H9 (cell line): ENCODE data around the gene FSD1. TPM values are rescaled to one million over a fixed set of nuclear protein-coding genes. Genes with fewer than 3 reads are reported as not detected.

ENCODE experiments used
- DNase-seq: peaks from one replicate; pipeline ENCODE4 v3.0.0-alpha.2; 2017
- H2AFZ ChIP-seq: one replicate; pipeline ENCODE4 v1.6.1; 2013; ENCODE audit warnings: mild to moderate bottlenecking, low read length, control low read depth, moderate library complexity
- H2AK5ac ChIP-seq: 2 replicates; pipeline ENCODE4 v1.6.1; 2013; ENCODE audit warnings: low read length, control low read depth, mixed read lengths; ENCODE audit not compliant: insufficient read length
- H2BK120ac ChIP-seq: one replicate; pipeline ENCODE4 v1.6.1; 2013; ENCODE audit warnings: low read depth, mild to moderate bottlenecking, low read length, control low read depth, inconsistent platforms; ENCODE audit not compliant: poor library complexity, severe bottlenecking
- H2BK12ac ChIP-seq: 2 replicates; pipeline ENCODE4 v1.6.1; 2013; ENCODE audit warnings: low read length, control low read depth, mixed read lengths, low read depth; ENCODE audit not compliant: insufficient read length
- H2BK15ac ChIP-seq: 2 replicates; pipeline ENCODE4 v1.6.1; 2013; ENCODE audit warnings: low read depth, low read length, control low read depth
- H2BK20ac ChIP-seq: one replicate; pipeline ENCODE4 v1.6.1; 2013; ENCODE audit warnings: low read depth, mild to moderate bottlenecking, low read length, control low read depth, inconsistent platforms; ENCODE audit not compliant: poor library complexity, severe bottlenecking
- H2BK5ac ChIP-seq: 2 replicates; pipeline ENCODE4 v1.6.1; 2013; ENCODE audit warnings: low read length, control low read depth, mixed read lengths; ENCODE audit not compliant: insufficient read length
- H3K14ac ChIP-seq: 2 replicates; pipeline ENCODE4 v1.6.1; 2013; ENCODE audit warnings: low read length, control low read depth; ENCODE audit not compliant: insufficient read depth
- H3K18ac ChIP-seq: 2 replicates; pipeline ENCODE4 v1.6.1; 2013; ENCODE audit warnings: low read depth, mild to moderate bottlenecking, mixed read lengths, low read length, control low read depth; ENCODE audit not compliant: insufficient read length
- H3K23ac ChIP-seq: 2 replicates; pipeline ENCODE4 v1.6.1; 2013; ENCODE audit warnings: low read length, control low read depth, mixed read lengths, low read depth; ENCODE audit not compliant: insufficient read length
- H3K23me2 ChIP-seq: 2 replicates; pipeline ENCODE4 v1.6.1; 2013; ENCODE audit warnings: low read depth, mild to moderate bottlenecking, mixed read lengths, low read length, control low read depth; ENCODE audit not compliant: insufficient read length, poor library complexity, severe bottlenecking
- H3K27ac ChIP-seq: 2 replicates; pipeline ENCODE4 v1.5.1; 2013; ENCODE audit warnings: low read length, control low read depth, mixed read lengths, low read depth; ENCODE audit not compliant: insufficient read length
- H3K27me3 ChIP-seq: 2 replicates; pipeline ENCODE4 v1.6.1; 2013; ENCODE audit warnings: low read length, control low read depth, inconsistent platforms; ENCODE audit not compliant: insufficient read depth
- H3K4ac ChIP-seq: 2 replicates; pipeline ENCODE4 v1.6.1; 2013; ENCODE audit warnings: low read depth, mild to moderate bottlenecking, control low read depth, inconsistent platforms, low read length, moderate library complexity
- H3K4me1 ChIP-seq: 2 replicates; pipeline ENCODE4 v1.6.1; 2013; ENCODE audit warnings: low read length, control low read depth, inconsistent platforms; ENCODE audit not compliant: insufficient read depth
- H3K4me2 ChIP-seq: 2 replicates; pipeline ENCODE4 v1.6.1; 2013; ENCODE audit warnings: low read length, control low read depth, mixed read lengths; ENCODE audit not compliant: insufficient read length, insufficient read depth
- H3K56ac ChIP-seq: 2 replicates; pipeline ENCODE4 v1.6.1; 2013; ENCODE audit warnings: low read depth, mild to moderate bottlenecking, mixed read lengths, low read length, control low read depth; ENCODE audit not compliant: insufficient read length
- H3K79me1 ChIP-seq: 2 replicates; pipeline ENCODE4 v1.6.1; 2013; ENCODE audit warnings: low read depth, mild to moderate bottlenecking, moderate library complexity, low read length, control low read depth, inconsistent platforms; ENCODE audit not compliant: insufficient read depth, poor library complexity, severe bottlenecking
- H3K79me2 ChIP-seq: 2 replicates; pipeline ENCODE4 v1.6.1; 2013; ENCODE audit warnings: low read length, control low read depth, inconsistent platforms; ENCODE audit not compliant: insufficient read depth
- H3K9ac ChIP-seq: 2 replicates; pipeline ENCODE4 v1.6.1; 2013; ENCODE audit warnings: low read length, control low read depth, mixed read lengths; ENCODE audit not compliant: insufficient read length; ENCODE audit errors: extremely low read depth
- H3K9me3 ChIP-seq: one replicate; pipeline ENCODE4 v1.6.1; 2013; ENCODE audit warnings: low read depth, low read length, inconsistent platforms; ENCODE audit not compliant: control insufficient read depth
- H3T11ph ChIP-seq: one replicate; pipeline ENCODE4 v1.6.1; 2013; ENCODE audit warnings: mild to moderate bottlenecking, low read length, control low read depth, inconsistent platforms
- H4K20me1 ChIP-seq: one replicate; pipeline ENCODE4 v1.6.1; 2013; ENCODE audit not compliant: control insufficient read depth, insufficient read length, insufficient read depth
- H4K5ac ChIP-seq: 2 replicates; pipeline ENCODE4 v1.6.1; 2013; ENCODE audit warnings: low read depth, mild to moderate bottlenecking, mixed read lengths, low read length, control low read depth; ENCODE audit not compliant: insufficient read length
- H4K8ac ChIP-seq: replicated peaks from 2 replicates; pipeline ENCODE4 v1.6.1; 2013; ENCODE audit warnings: low read length, control low read depth, mixed read lengths, low read depth; ENCODE audit not compliant: insufficient read length
- H4K91ac ChIP-seq: 2 replicates; pipeline ENCODE4 v1.6.1; 2013; ENCODE audit warnings: low read depth, mild to moderate bottlenecking, moderate library complexity, mixed read lengths, low read length, control low read depth; ENCODE audit not compliant: insufficient read length
- H3K27ac Mint-ChIP-seq, 3 experiments: 2 replicates in 2 of 3; 3 replicates in 1 of 3; pipeline ENCODE4 v1.8.0; 2020 to 2021; ENCODE audit warnings: mixed read lengths in 3 of 3, mild to moderate bottlenecking in 1 of 3, moderate library complexity in 1 of 3
- H3K27me3 Mint-ChIP-seq: 2 replicates; pipeline ENCODE4 v1.8.0; 2021; ENCODE audit warnings: low read depth, mild to moderate bottlenecking, moderate library complexity, mixed read lengths
- H3K36me3 Mint-ChIP-seq, 3 experiments: 2 replicates in 2 of 3; 3 replicates in 1 of 3; pipeline ENCODE4 v1.8.0; 2020 to 2021; ENCODE audit warnings: low read depth in 3 of 3, mixed read lengths in 3 of 3; ENCODE audit not compliant: insufficient read depth in 1 of 3
- H3K4me1 Mint-ChIP-seq, 2 experiments: 2 replicates each; pipeline ENCODE4 v1.8.0; 2020; ENCODE audit warnings: mixed read lengths in 2 of 2
- H3K4me3 Mint-ChIP-seq, 2 experiments: 2 replicates in 1 of 2; 3 replicates in 1 of 2; pipeline ENCODE4 v1.8.0; 2020 to 2021; ENCODE audit warnings: mild to moderate bottlenecking in 2 of 2, mixed read lengths in 2 of 2, moderate library complexity in 1 of 2
- H3K9me3 Mint-ChIP-seq, 2 experiments: 2 replicates in 1 of 2; 3 replicates in 1 of 2; pipeline ENCODE4 v1.8.0; 2020; ENCODE audit warnings: mild to moderate bottlenecking in 2 of 2, mixed read lengths in 2 of 2, moderate library complexity in 1 of 2
- CTCF ChIP-seq: fragments of 200-600 bp; sonication (generic); conservative IDR thresholded peaks from 3 replicates; pipeline ENCODE4 v1.8.0; 2021; ENCODE audit warnings: antibody characterized with exemption, mild to moderate bottlenecking
- WGBS: extraction: QIAGEN DNeasy Blood & Tissue Kit; methylation state at CpG from one replicate; pipeline ENCODE4 v1.1.7; 2013; ENCODE audit warnings: missing lambda C conversion rate, low lambda C conversion rate, mixed read lengths; ENCODE audit not compliant: insufficient read length; ENCODE audit errors: extremely low coverage; 5-methylcytosine and 5-hydroxymethylcytosine counted together
- total RNA-seq: library from RNA; stranded (reverse); gene quantifications from 2 replicates; pipeline ENCODE4 v1.2.1, GENCODE V29; 2021

The FSD1 gene
- total RNA-seq, 1 experiment from 2014 or later, result 53.6 TPM

DNA sequence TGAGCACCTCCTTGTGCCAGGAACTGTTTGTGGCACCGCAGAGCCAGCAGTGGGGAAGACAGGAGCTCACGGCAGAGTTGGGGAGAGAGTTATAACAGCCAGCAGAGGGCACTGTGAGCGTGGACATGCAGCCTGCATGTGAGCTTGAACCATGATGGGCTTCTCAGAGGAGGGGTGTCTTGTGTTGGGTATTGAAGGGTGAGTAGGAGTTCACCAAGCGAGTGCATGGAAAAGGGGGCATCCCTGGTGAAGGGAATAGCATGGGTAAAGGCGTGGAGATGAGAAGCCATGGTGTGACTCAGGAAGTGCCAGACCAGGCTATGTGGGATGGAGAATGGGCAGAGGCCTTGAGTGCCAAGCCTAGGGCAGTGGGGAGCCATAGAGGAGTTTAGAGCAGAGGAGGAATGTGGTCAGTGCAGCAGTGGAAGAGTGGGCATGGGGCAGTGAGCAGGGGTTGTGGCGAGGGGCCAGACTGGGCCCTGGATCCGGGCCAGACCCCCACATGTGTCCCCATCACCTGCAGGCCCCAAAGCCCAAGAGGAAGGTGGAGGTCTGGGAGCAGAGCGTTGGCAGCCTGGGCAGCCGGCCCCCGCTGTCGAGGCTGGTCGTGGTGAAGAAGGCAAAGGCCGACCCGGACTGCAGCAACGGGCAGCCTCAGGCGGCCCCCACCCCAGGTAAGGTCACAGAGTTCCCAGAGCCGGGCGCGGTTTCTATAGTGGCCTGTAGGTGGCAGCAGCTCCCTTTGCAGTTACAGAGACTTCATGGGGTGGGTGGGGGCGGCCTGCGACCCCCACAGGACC is 37.1 kb upstream of the FSD1 start:
- Histone ChIP-seq H3K23ac (no peak overlapping the region), H2AK5ac (no peak overlapping the region), H2BK20ac (no peak overlapping the region), H3K9ac (no peak overlapping the region), H3K79me2 (no peaks in the 10 kb centered on the region), H3K23me2 (no peaks in the 10 kb centered on the region), H3K79me1 (no peaks in the 10 kb centered on the region), H2BK12ac (no peak overlapping the region), H2BK5ac (no peak overlapping the region), H2AFZ (no peak overlapping the region), H3T11ph (no peak overlapping the region), H3K4ac (no peak overlapping the region), H2BK120ac (no peak overlapping the region), H3K27ac (no peak overlapping the region), H3K9me3 (no peaks in the 10 kb centered on the region), H4K91ac (no peak overlapping the region), H3K4me2 (no peak overlapping the region), H3K56ac (no peak overlapping the region), H3K14ac (no peak overlapping the region), H4K20me1 (no peaks in the 10 kb centered on the region), H3K27me3 (no peaks in the 10 kb centered on the region), H4K8ac (no peak overlapping the region), H3K4me1 (no peaks in the 10 kb centered on the region), H2BK15ac (no peak overlapping the region), H4K5ac (no peak overlapping the region), H3K18ac (no peak overlapping the region)
- WGBS, result no CpG with 5 or more reads among the region's 21 CpGs
- Mint-ChIP-seq H3K27ac (0 out of 7 replicates have a peak overlapping the region, but pooled peaks of 1 of the 3 experiments have one; percentile 2), H3K27me3 (no peaks in the 10 kb centered on the region), H3K4me3 (peak overlapping the region in 1 of 2 experiments; percentile 7; a peak in 1 of 5 replicates), H3K4me1 (peaks cover 2 to 5% of the 10 kb centered on the region in 2 experiments; a peak in 3 of 4 replicates), H3K36me3 (peaks cover 10 to 55% (median 28%) of the 10 kb centered on the region in 3 experiments; a peak in 6 of 7 replicates), H3K9me3 (no peaks in the 10 kb centered on the region)
- peak; percentile 84 for TF ChIP-seq CTCF
- peak; percentile 89 for DNase-seq
